NCI-H146 (cell line): ENCODE measurements around the gene COL4A1.

Experiments
- DNase-seq: peaks from one replicate; lab custom pipeline; 2025; lab: John Stamatoyannopoulos, UW

The COL4A1 gene

DNA sequence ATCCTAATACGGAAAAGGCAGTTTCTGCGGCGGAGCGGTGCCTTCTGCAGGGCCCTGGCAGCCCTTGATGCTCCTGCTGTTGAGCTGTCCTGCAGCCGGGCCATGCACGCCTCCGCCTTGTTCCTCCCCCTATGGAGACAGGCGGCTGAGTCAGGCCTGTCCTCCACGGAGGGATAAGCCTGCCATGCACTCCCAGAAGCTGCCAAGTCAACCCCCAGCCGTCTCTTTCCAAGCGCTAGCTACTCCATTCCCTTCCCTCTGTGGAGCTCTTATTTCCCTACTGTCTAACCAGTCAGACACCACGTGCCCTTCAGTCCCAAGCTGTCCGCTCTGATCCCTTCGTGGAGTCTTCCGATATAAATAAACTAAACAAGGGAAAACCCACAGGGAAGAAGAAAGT is 197.0 kb downstream of the COL4A1 start:
- no peak for DNase-seq

DNA sequence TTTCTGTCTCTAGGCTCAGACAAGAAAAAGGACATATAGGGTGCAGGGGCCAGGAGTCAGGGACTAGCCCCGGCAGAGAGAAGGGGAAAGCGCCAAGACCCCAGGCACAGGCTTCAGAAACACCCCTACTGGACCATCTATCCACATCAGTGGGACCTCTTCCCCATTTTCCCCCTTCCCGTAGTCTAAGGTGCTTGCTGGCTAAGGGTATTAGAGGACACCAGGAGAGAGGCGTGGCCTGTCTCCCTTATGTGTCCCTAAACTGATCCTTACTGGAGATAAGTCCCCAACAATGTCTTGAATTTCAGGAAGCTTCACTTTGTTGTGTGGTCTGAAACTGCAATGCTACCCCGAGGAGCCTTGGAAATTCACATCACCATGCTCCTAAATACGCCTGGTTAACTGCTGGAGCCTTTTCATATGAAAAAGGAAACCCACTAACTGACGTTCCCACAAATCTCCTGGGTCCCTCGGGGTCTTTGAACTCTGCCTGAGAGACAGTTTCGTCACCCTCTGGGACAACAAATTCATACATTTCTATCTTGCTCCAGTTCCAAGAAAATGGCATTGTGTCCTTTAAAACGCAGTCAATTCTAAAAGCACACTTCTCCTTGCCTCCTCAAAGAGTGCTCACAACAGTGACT is 197.7 kb downstream of the COL4A1 start:
- no peak for DNase-seq

DNA sequence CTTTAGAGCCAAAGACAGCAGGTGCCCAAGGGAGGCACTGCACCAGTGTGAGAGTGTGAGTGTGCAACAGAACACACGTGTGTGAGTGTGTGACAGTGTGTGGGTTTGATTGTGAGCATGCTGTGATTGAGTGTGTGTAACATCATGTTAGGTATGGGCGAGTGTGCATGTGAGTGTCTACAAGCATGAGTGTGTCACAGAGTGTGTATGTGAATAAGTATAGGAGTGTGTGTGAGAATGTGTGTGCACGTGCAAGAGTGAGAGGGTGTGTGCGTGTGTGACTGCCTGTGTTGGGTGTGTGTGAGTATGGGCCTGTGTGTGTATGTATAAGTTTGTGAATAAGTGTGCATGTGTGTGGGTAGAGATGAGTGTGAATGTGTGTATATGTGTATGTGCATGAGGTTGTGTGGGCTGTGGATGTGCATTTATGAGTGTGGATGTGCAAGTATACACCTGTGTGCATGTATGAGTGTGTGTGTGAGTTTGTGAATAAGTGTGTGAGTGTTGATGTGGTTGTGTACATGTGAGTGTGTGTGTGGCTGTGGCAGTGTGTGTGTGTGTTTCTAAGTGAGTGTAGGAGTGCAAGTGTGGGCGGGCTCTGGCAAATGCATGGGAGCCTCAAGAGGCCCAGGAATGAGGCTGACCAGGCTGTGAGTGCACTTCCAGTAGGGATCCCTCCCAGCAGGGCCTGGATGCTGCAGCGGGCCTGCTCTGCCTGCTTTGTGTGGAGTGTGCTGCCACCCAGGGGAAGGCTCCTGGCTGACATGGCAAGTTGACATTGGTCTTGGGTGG is 198.4 kb downstream of the COL4A1 start:
- DNase-seq = peak; percentile 80

DNA sequence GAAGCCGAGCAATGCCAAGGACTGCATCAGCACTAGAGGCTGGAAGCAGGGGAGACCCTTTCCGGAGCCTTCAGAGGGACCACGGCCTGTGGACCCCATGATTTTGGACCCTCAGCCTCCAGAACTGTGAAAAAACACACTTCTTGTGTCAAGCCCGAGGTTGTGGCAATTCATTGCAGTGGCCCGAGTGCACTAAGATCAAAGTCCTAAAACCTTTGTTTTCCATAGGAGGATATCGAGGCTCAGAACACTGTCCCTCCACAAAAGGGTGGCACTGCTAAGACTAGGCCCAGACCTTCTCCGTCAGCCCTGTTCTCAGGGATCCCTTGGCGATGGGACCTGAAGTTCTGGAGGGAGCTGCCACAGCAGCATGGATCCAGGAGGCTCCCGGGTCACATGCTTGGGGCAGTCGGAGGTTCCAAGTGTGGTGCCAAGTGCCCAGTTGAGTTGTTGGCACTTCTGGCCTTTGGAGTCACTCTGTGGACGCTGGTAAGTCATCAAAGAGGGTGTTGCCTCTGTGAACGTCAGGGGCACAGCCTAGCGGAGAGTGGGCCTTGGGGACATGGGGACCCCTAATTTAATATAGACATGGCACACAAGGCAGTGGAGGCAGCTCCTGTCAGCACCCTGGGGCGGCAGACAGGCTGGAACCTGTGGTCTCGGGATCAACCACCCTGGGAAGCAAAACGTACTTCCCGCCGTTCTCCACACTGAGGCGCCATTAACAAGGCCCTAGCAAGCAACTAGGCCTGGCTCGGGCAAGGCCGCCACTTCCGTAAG is 199.2 kb downstream of the COL4A1 start:
- DNase-seq = peak; percentile 42

DNA sequence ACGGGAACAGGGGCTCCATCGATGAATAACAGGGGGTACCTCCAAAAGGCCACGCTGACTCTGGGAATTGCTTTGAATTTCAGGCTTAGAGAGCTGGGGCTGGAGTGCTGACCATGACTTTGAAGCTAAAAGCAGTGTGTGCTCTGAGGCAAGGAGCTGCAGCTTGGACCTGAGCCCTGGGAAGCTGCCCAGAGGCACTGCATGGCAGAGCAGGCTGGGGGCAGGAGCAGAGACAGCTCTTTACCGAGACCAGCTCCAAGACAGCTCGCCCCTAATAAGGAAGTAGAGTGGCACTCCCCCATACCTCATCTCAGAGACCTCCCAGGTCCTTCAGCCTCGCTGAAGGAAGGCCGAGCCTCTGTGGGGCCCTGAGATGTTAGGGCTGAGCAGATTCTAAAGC is 200.2 kb downstream of the COL4A1 start:
- DNase-seq = no peak

DNA sequence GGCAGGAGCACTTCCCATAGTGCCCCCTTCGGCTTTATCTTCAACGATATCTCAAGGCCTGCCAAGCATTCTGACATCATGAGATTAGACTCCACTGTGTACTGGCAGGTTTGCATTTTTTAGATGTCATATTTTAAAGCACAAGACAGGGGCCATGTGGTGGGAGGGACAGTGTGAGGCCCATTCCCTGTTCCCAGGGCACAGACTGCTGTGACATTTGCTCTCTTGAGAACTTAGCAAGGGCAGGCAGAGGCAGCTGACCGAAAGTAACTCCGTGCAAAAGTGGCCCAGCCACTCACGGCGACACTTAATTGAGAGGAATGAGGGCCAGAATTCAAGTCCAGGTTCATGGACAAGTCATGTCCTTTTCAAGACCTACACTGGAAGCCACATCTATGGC is 201.8 kb downstream of the COL4A1 start:
- no peak for DNase-seq

DNA sequence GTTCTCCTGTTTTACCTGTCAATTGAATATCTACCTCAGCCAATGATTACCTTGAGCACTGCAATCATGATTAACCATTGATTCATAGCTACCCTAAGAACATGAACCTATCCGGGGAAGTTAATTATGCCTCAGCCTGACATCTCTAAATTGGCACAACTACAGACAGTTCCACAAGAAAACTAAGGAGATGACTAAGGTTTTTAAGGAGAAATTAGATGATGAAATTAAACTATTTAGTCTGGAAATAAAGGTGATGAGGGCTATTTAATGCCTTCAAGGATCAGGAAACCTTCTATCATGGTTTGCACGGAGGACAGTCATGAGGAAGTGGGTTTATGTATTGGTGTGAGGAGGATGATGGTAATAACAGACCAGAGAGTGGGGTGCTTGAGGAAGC is 203.4 kb downstream of the COL4A1 start:
- no peak for DNase-seq

DNA sequence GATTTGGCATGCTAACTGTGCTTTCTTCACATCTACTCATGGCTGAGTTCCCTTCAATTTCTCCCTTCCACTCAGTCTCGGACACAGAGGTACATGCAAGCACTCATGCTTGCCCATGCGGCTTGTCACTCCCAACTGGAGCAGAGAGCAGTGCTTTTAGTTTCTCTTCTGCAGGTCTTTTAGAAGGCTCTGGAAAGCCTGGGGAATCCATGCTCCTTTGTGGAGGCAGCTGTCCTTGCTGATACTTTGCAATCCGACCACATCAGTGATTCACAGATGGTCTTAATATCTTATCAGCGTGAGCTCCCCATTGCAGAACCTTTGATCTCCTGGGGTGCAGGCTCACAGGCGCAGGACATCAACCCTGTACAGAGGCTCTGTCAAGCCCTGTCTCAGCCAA is 203.9 kb downstream of the COL4A1 start:
- no peak for DNase-seq

DNA sequence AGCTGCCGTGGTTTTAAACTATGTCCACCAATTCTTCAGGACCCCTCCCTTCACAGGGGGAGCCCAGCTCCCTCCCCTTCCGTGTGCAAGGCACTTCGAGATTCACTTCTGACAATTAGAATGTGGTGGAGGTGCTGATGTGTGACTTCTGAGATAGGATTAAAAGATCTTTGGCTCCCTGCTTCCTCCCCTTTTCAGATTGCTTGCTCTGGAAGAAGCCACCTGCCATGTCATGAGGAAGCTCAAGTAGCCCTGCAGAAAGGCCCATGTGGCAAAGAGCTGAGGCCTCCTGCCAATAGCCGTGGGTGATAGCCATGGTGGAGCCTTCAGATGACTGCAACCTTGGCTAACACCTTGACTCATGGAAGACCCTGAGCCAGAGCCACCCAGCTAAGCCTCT is 204.9 kb downstream of the COL4A1 start:
- DNase-seq = no peak

DNA sequence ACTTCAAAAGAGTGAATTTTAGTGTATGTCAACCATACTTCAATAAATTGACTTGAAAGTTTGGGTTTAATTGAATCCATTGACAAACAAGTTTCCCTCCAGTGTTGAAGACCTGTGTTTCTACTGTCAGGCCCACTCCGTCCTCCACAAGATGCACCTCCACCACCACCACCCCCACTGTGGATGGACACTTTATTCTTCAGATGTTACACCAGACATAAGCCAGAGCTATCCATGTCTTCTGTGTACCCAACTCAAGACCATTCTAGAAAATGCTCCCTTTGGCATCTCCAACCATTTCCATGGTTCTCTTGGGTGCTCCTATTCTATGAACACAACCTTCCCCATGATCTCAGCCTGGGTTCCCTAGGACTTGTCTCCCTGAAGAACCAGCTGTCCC is 207.0 kb downstream of the COL4A1 start:
- no peak for DNase-seq
